ENCODE data around the gene CADPS. TPM values are rescaled to one million over a fixed set of nuclear protein-coding genes. Genes with fewer than 3 reads are reported as not detected.

Gene CADPS
- total RNA-seq, 5 donors from 2014 or later (not counting 1 experiment from before 2014, with no cell fraction given) = 0.49 TPM; not detected in 4

DNA sequence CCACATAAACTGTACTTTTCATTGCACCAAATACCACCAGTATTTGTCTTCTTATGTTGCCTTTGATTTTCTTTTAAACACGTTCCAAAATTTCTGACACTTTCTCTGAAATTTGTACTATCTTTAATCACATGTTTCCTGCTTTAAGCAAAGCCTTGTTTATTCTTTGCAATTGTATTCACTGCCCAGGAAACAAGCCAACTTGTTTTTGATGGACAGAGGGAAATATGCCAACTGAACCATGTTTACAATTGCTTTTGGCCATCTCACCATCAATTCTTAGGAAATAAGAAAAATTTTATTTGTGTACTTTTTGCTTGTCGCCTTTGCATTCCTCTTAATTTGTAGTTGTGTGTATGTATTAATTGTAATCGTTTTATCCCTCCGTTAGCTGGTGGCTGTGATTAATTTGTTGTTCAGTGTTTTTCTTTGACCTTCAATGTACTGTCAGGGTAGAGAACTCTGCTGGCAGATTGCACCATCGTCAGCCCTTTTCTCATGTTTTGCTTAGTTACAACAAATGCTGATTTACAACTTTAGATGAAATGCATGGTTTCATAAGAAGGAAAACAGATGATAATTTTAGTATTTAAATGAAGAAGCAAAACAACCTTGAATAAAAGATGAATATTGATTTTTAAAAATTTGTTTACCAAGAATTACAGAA lies 482.5 kb downstream of the CADPS start:
- Histone ChIP-seq H3K27me3 (replicated peaks in 1 of 2; ENCODE audit: control insufficient read depth in 2 of 2, extremely low read depth in 1 of 2, insufficient read depth in 2 of 2, low read length in 1 of 2) (peaks cover 0 to 2% of the 10 kb centered on the region in 2 experiments), H3K9me3 (no peaks in the 10 kb centered on the region), H3K27ac (ENCODE audit: low read length) (no peak overlapping the region), H3K4me1 (ENCODE audit: control insufficient read depth in 1 of 2, extremely low read depth in 1 of 2, insufficient read depth in 2 of 2, low read length in 2 of 2) (no peaks in the 10 kb centered on the region), H3K36me3 (ENCODE audit: control insufficient read depth in 2 of 2, extremely low read depth in 1 of 2, insufficient read depth in 1 of 2, low read length in 1 of 2) (no peaks in the 10 kb centered on the region), H3K4me3 (ENCODE audit: control insufficient read depth in 1 of 2, extremely low read depth in 1 of 2, low read length in 1 of 2) (no peak overlapping the region)
- peaks cover 6 to 13% of the 10 kb centered on the region in 2 donors for H3K27me3 Mint-ChIP-seq
- no peak overlapping the region for H3K4me3 Mint-ChIP-seq
- POLR2A ChIA-PET = no interaction called here
- no peaks in the 10 kb centered on the region for H3K36me3 Mint-ChIP-seq
- WGBS (ENCODE audit: insufficient coverage) = 80% methylated on average over 3 of the region's 5 CpGs
- peaks cover 3 to 7% (median 7%) of the 10 kb centered on the region in 3 donors for H3K9me3 Mint-ChIP-seq
- H3K27ac Mint-ChIP-seq = no peak overlapping the region
- DNase-seq (no peak), ATAC-seq (replicated peaks in 1 of 4) (no peak)
- CTCF ChIA-PET = no interaction called here
- no peaks in the 10 kb centered on the region for H3K4me1 Mint-ChIP-seq

GRCh38 chr3:62387251-62387650 lies 488.0 kb downstream of the CADPS start:
- DNase-seq = no peak
- Histone ChIP-seq H3K36me3 (ENCODE audit: control insufficient read depth in 2 of 2, extremely low read depth in 1 of 2, insufficient read depth in 1 of 2, low read length in 1 of 2) (no peaks in the 10 kb centered on the region), H3K27ac (ENCODE audit: low read length) (no peak overlapping the region), H3K9me3 (no peaks in the 10 kb centered on the region), H3K4me1 (ENCODE audit: control insufficient read depth in 1 of 2, extremely low read depth in 1 of 2, insufficient read depth in 2 of 2, low read length in 2 of 2) (no peaks in the 10 kb centered on the region), H3K27me3 (replicated peaks in 1 of 2; ENCODE audit: control insufficient read depth in 2 of 2, extremely low read depth in 1 of 2, insufficient read depth in 2 of 2, low read length in 1 of 2) (peaks cover under 1 to 2% of the 10 kb centered on the region in 2 experiments), H3K4me3 (ENCODE audit: control insufficient read depth in 1 of 2, extremely low read depth in 1 of 2, low read length in 1 of 2) (no peak overlapping the region)
- no CpG with 5 or more reads among the region's 3 CpGs for WGBS (ENCODE audit: insufficient coverage)
- Mint-ChIP-seq H3K4me1 (no peaks in the 10 kb centered on the region), H3K4me3 (no peak overlapping the region), H3K36me3 (no peaks in the 10 kb centered on the region), H3K27me3 (peaks cover 2 to 4% of the 10 kb centered on the region in 2 donors), H3K27ac (no peak overlapping the region), H3K9me3 (peaks cover 3 to 7% (median 3%) of the 10 kb centered on the region in 3 donors)
- no peak for ATAC-seq (replicated peaks in 1 of 4)
- ChIA-PET POLR2A (no interaction called here), CTCF (no interaction called here)

DNA sequence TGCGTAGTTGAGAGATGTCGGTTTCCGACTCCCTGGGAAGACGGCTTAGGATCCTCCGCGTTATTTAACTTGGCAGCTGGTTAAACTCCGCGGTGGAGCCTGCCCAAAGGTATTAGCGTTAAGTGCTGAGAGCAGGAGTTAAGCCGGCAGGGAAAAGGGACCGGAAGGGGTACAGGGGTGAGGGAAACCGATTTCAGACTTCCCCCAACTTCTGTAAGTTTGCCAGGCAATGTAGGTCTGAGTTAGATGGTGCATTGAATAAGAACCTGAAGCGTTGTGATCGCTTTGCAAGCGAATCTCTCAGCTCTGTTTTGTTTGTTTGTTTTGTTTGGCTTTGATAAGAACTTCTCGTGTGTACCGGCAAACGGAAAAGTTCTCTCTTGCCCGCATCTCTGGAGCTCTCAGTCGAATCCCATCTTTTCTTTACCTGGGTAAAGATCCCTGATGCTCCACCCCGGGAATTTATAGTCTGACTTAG lies 495.9 kb downstream of the CADPS start:
- ATAC-seq (replicated peaks in 1 of 4) (no peak), DNase-seq (no peak)
- Mint-ChIP-seq H3K9me3 (peaks cover 0 to 4% (median 0%) of the 10 kb centered on the region in 3 donors), H3K4me1 (peaks cover 0 to 5% (median 3%) of the 10 kb centered on the region in 3 donors), H3K27ac (no peak overlapping the region), H3K27me3 (peaks cover 54 to 62% of the 10 kb centered on the region in 2 donors), H3K4me3 (no peak overlapping the region), H3K36me3 (no peaks in the 10 kb centered on the region)
- H3K4me3 ChIP-seq (ENCODE audit: control insufficient read depth in 1 of 2, extremely low read depth in 1 of 2, low read length in 1 of 2) = no peak overlapping the region
- ChIA-PET POLR2A (no interaction called here), CTCF (no interaction called here)
- no peaks in the 10 kb centered on the region for H3K36me3 ChIP-seq (ENCODE audit: control insufficient read depth in 2 of 2, extremely low read depth in 1 of 2, insufficient read depth in 1 of 2, low read length in 1 of 2)
- H3K27ac ChIP-seq (ENCODE audit: low read length) = no peak overlapping the region
- no peaks in the 10 kb centered on the region for H3K9me3 ChIP-seq
- no peaks in the 10 kb centered on the region for H3K4me1 ChIP-seq (ENCODE audit: control insufficient read depth in 1 of 2, extremely low read depth in 1 of 2, insufficient read depth in 2 of 2, low read length in 2 of 2)
- 4% methylated on average over 14 of the region's 21 CpGs for WGBS (ENCODE audit: insufficient coverage)
- H3K27me3 ChIP-seq (replicated peaks in 1 of 2; ENCODE audit: control insufficient read depth in 2 of 2, extremely low read depth in 1 of 2, insufficient read depth in 2 of 2, low read length in 1 of 2) = peaks cover 28 to 30% of the 10 kb centered on the region in 2 experiments

DNA sequence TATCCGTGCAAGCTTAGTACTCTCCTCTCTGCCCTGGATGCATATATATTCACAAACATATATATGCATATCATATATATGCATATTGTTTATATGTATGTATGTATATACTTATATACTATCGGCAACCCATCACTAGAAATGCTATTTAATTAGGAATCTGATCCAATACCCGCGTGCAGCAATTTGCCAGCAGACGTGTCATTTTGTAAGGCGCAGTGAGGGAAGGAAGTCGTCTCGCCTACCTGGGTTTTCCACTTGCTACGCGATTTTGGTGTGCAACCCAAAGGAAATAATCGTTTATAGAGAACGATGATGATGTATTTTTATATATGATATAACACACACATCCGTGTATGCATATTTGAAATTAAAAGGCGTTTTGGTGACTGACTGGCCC lies 496.3 kb downstream of the CADPS start:
- Histone ChIP-seq H3K9me3 (no peaks in the 10 kb centered on the region), H3K27ac (ENCODE audit: low read length) (no peak overlapping the region), H3K36me3 (ENCODE audit: control insufficient read depth in 2 of 2, extremely low read depth in 1 of 2, insufficient read depth in 1 of 2, low read length in 1 of 2) (no peaks in the 10 kb centered on the region), H3K4me3 (ENCODE audit: control insufficient read depth in 1 of 2, extremely low read depth in 1 of 2, low read length in 1 of 2) (no peak overlapping the region), H3K4me1 (ENCODE audit: control insufficient read depth in 1 of 2, extremely low read depth in 1 of 2, insufficient read depth in 2 of 2, low read length in 2 of 2) (no peaks in the 10 kb centered on the region), H3K27me3 (replicated peaks in 1 of 2; ENCODE audit: control insufficient read depth in 2 of 2, extremely low read depth in 1 of 2, insufficient read depth in 2 of 2, low read length in 1 of 2) (peaks cover 30 to 32% of the 10 kb centered on the region in 2 experiments)
- H3K4me1 Mint-ChIP-seq = peaks cover 3 to 10% (median 7%) of the 10 kb centered on the region in 3 donors
- no peaks in the 10 kb centered on the region for H3K36me3 Mint-ChIP-seq
- WGBS (ENCODE audit: insufficient coverage) = 5% methylated on average over 5 of the region's 14 CpGs
- peaks cover 0 to 4% (median 0%) of the 10 kb centered on the region in 3 donors for H3K9me3 Mint-ChIP-seq
- POLR2A ChIA-PET = no interaction called here
- DNase-seq (no peak), ATAC-seq (replicated peaks in 1 of 4) (no peak)
- CTCF ChIA-PET = no interaction called here
- no peak overlapping the region for H3K4me3 Mint-ChIP-seq
- peaks cover 58 to 65% of the 10 kb centered on the region in 2 donors for H3K27me3 Mint-ChIP-seq
- H3K27ac Mint-ChIP-seq = no peak overlapping the region

DNA sequence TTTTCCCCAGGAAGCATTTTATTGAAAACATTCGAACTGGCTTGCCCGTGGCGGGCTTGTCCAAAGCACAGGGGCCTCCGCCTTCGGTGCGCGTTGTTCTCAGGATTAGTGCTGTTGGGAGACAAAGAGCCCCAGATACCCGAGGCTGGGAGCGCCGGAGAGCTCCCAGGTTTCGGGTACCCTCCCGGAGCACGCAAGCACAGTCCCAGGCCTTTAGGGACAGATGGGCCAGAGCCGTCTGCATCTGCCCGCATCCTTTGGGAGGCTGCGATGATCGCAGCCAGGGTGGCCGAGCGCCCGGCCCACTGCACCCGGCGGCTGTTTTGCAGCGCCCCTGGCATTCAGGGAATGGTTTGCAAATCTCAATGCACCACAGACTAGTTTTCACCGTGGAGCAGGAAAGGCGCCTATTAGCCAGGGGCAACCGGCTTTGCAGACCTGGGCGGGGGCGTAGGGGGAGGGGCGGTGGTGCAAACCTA lies 496.9 kb downstream of the CADPS start:
- Mint-ChIP-seq H3K9me3 (peaks cover 0 to 4% (median 0%) of the 10 kb centered on the region in 3 donors), H3K4me3 (no peak overlapping the region), H3K27me3 (peaks cover 62 to 65% of the 10 kb centered on the region in 2 donors), H3K4me1 (peaks cover 3 to 12% (median 7%) of the 10 kb centered on the region in 3 donors), H3K27ac (no peak overlapping the region), H3K36me3 (no peaks in the 10 kb centered on the region)
- CTCF ChIA-PET = no interaction called here
- WGBS (ENCODE audit: insufficient coverage) = 10% methylated on average over 22 of the region's 29 CpGs
- POLR2A ChIA-PET = no interaction called here
- no peaks in the 10 kb centered on the region for H3K36me3 ChIP-seq (ENCODE audit: control insufficient read depth in 2 of 2, extremely low read depth in 1 of 2, insufficient read depth in 1 of 2, low read length in 1 of 2)
- H3K27ac ChIP-seq (ENCODE audit: low read length) = no peak overlapping the region
- no peak for DNase-seq
- H3K27me3 ChIP-seq (replicated peaks in 1 of 2; ENCODE audit: control insufficient read depth in 2 of 2, extremely low read depth in 1 of 2, insufficient read depth in 2 of 2, low read length in 1 of 2) = peaks cover 30 to 38% of the 10 kb centered on the region in 2 experiments
- no peak overlapping the region for H3K4me3 ChIP-seq (ENCODE audit: control insufficient read depth in 1 of 2, extremely low read depth in 1 of 2, low read length in 1 of 2)
- no peak for ATAC-seq (replicated peaks in 1 of 4)
- H3K4me1 ChIP-seq (ENCODE audit: control insufficient read depth in 1 of 2, extremely low read depth in 1 of 2, insufficient read depth in 2 of 2, low read length in 2 of 2) = no peaks in the 10 kb centered on the region
- no peaks in the 10 kb centered on the region for H3K9me3 ChIP-seq

DNA sequence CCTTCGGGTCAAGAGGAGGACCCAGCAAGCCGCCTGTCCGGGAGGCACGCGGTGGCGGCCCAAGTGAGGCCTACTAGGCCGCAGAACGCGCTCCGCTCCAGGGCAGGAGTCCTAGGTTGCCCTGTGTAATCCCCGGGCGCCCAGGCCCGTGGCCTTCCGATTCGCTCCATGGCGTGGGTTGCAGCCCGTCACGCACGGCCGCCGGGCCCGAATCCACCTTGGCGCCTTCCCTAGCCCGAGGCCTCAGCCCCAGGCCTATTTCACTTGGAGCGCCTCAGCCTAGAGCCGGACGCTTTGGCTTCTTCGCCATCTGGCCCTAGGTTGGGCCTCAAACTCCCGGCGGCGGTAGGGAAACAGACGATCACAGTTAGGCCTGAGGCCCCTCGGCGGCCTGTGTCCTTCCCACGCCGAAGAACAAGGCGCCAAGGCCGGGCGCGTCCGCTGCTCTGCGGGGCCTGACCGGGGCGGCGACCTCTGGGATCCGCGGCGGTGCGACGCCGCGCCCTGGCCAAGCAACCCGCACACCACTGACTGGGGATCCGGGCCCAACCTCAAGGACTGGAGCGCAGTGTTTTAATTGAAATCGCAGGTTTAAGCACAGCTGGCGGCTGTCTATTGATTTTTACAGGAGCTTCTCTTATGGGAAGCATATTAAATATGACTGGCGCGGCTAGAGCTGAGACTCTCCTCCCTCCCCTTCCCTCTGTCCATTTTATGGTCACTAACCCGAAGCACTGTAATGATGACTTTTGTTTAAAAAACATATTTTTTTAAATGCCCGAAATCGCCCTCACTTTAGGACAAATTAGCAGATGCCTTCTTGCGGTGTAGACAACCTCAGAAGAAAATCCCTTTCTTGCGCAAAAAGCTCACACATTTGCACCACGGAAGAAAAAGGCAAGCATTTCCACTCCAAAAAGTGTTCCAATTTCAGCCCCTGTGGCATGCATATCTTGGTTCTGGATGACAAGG lies 498.0 kb downstream of the CADPS start:
- no peaks in the 10 kb centered on the region for H3K4me1 ChIP-seq (ENCODE audit: control insufficient read depth in 1 of 2, extremely low read depth in 1 of 2, insufficient read depth in 2 of 2, low read length in 2 of 2)
- H3K4me1 Mint-ChIP-seq = peaks cover 3 to 12% (median 7%) of the 10 kb centered on the region in 3 donors
- H3K27ac Mint-ChIP-seq = no peak overlapping the region
- peaks cover 0 to 4% (median 0%) of the 10 kb centered on the region in 3 donors for H3K9me3 Mint-ChIP-seq
- no peaks in the 10 kb centered on the region for H3K36me3 ChIP-seq (ENCODE audit: control insufficient read depth in 2 of 2, extremely low read depth in 1 of 2, insufficient read depth in 1 of 2, low read length in 1 of 2)
- ATAC-seq (replicated peaks in 1 of 4) (no peak), DNase-seq (no peak)
- H3K27me3 Mint-ChIP-seq = peaks cover 65 to 67% of the 10 kb centered on the region in 2 donors
- no peak overlapping the region for H3K27ac ChIP-seq (ENCODE audit: low read length)
- no peaks in the 10 kb centered on the region for H3K36me3 Mint-ChIP-seq
- POLR2A ChIA-PET = interaction anchor here in 1 of 2 donors (0.6 kb wide), 1 partner anchor 27 kb away, joined by 3 read pairs; no protein-coding TSS in a partner anchor
- no peak overlapping the region for H3K4me3 ChIP-seq (ENCODE audit: control insufficient read depth in 1 of 2, extremely low read depth in 1 of 2, low read length in 1 of 2)
- H3K27me3 ChIP-seq (replicated peaks in 1 of 2; ENCODE audit: control insufficient read depth in 2 of 2, extremely low read depth in 1 of 2, insufficient read depth in 2 of 2, low read length in 1 of 2) = peaks cover 29 to 47% of the 10 kb centered on the region in 2 experiments
- 27% methylated on average over 59 of the region's 65 CpGs for WGBS (ENCODE audit: insufficient coverage)
- H3K4me3 Mint-ChIP-seq = no peak overlapping the region
- CTCF ChIA-PET = no interaction called here
- no peaks in the 10 kb centered on the region for H3K9me3 ChIP-seq

All from T-cell (primary cell).